GM12801 (cell line): ENCODE results near the gene LY6G6D.

ENCODE experiments used
- CTCF ChIP-seq: IDR thresholded peaks from one replicate; pipeline ENCODE4 v1.5.1; 2011; ENCODE audit warnings: control low read depth; ENCODE audit not compliant: insufficient read length; ENCODE audit errors: extremely low read depth

LY6G6D gene

GRCh38 chr6:31767096-31767645 is 52.0 kb downstream of the LY6G6D start:
- TF ChIP-seq CTCF = no peak
